ENCODE data around the gene METAP1D.

- TF ChIP-seq CTCF (IDR thresholded peaks at IDR 0.05): no peak
- no peak for TF ChIP-seq POLR2AphosphoS5 (IDR thresholded peaks at IDR 0.05)
- TF ChIP-seq EP300 (IDR thresholded peaks at IDR 0.05; ENCODE audit: low read depth): no peak
- no peak for TF ChIP-seq POLR2A (IDR thresholded peaks at IDR 0.05)
These were observed 47.5 kb upstream of the METAP1D start for GRCh38 chr2:171952276-171952675.
